SIG-M5 treated with dmso at 0.1 percent for 504 hours (cell line): ENCODE data around the gene SMKR1.
"Not testable (repeated sequence)": the region's sequence is repeated elsewhere in the genome, so short reads cannot be mapped to it uniquely, and the experiment has no call there.

Experiments used
- DNase-seq: peaks from one replicate; lab custom pipeline; 2025; ENCODE audit not compliant: unreplicated experiment; lab: John Stamatoyannopoulos, UW

Gene SMKR1

DNA sequence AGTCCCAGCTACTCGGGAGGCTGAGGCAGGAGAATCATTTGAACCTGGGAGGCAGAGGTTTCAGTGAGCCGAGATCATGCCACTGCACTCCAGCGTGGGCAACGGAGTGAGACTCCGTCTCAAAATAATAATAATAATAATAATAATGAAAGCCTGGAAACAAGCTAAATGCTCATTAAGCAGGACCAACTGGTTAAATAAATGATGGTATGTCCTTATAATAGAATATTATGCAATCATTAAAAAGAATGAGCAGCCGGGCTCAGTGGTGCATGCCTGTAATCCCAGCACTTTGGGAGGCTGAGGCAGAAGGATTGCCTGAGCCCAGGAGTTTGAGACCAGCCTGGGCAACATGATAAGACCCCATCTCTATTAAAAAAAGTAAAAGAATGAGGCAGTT is 21.0 kb upstream of the SMKR1 start:
- not testable (repeated sequence) for DNase-seq

DNA sequence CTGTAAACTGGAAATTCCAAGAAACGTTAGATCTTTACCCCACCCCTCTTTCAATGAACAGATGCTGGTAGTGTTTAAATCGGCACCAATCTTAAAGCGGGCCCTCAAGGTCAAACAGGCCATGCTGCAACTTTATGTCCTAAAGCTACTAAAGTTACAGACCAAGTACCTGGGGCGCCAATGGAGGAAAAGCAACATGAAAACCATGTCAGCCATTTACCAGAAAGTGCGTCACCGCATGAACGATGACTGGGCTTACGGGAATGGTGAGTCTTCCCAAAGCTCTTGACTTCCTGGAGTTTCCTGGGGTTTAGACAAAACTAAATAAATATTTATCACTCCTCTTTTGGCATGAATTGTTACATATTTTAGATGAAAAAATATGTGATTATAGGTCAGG is 19.6 kb upstream of the SMKR1 start:
- DNase-seq, result no peak

DNA sequence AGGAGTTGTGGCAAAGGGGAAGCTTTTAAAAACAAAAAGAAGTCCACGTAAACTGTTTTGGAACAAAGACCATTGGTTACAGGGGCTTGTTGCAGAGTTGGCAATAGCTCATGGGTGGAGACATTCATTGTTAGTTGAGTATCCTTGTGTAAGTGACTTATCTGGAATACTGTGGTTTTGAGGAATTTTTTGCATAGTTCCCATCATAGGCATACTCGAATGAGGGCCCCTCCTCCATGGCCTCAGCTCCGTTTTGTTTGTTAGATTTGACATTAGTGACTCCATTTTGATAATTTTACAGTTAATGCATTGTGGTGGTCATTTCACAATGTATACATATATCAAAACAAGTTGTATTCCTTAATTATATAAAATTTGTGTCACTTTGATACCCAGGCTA is 12.8 kb upstream of the SMKR1 start:
- DNase-seq, result no peak

DNA sequence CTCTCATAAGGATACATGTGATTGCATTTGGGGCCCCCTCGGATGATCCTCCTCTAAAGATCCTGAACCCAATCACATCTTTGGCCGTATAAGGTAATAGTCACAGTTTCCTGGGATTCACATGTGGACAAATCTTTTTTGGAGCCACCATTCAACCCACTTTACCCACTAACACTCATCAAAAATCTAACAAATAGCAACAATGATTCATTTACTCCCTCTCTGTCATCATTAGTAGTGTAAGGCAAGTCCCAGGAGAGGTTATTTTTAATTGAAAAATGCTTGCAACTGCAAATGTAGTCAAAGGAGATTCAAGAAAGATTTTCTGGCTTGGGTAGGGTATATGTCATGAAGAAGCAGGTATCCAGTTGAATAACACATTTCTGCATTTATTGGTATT is 9.9 kb upstream of the SMKR1 start:
- DNase-seq, result no peak

DNA sequence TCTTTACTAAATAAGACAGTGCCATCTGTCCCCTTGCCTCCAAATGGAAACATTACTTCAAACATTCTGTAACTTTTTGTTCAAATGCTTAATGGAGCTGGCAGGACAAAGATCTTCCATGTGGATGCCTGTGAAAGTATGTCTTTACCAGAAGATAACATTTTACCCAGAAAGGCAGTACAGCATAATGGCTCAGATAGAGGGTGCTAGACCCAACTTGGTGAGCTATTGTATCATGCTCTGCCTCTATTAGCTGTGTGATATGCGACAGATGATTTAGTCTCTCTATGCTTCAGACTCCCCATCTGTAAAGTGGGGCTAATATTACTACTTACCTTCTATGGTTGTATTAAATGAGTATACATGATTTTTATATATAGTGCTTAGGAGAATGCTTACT is 8.8 kb upstream of the SMKR1 start:
- no peak for DNase-seq

DNA sequence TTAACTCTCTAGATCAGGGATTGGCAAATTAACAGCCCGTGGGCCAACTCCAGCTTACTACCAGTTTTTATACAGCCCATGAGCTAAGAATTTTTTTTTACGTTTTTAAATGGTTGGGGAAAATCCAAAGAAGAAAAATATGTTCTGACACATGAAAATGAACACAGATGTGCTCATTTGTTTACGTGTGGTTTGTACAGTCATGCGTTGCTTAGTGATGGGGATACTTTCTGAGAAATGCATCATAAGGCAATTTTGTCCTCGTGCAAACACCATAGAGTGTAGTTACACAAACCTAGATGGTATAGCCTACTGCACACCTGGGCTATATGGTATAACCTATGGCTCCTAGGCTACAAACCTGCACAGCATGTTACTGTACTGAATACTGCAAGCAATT is 8.3 kb upstream of the SMKR1 start:
- DNase-seq, result no peak

DNA sequence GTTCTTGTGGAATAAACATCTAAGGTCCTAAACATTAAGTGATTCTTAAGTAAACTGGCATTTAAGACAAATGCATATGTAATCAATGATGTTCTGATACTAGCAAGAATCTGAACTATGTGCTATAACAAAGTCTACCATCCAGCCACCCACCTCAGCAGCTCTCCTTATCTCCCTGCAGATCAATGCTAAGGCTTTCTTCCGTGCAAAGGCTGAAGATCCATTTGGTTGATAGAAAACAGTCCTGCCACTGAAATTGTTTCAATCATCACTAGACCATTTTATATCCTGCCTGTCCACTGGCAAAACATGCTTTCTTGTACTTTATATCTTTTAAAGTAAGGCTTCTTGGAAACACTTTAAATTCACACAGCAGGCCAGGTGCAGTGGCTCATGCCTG is 6.3 kb upstream of the SMKR1 start:
- DNase-seq, result no peak

DNA sequence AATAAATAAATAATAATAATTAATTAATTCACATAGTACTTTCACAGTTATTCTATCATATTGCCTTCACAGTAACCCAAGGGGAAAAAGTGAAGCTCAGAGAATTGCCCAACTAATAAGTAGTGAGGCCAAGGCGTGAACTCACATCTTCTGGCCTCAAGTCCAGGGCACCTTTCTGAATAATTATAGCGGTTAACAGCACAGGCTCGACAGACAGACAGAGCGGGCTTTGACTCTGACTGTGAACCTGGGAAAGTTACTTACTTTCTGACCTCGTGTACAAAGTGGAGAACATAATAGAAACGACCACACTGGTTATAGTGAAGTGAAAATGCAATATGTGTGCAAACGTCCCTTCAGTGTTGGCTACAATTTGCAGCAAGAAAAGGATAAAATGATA is 5.7 kb upstream of the SMKR1 start:
- no peak for DNase-seq

DNA sequence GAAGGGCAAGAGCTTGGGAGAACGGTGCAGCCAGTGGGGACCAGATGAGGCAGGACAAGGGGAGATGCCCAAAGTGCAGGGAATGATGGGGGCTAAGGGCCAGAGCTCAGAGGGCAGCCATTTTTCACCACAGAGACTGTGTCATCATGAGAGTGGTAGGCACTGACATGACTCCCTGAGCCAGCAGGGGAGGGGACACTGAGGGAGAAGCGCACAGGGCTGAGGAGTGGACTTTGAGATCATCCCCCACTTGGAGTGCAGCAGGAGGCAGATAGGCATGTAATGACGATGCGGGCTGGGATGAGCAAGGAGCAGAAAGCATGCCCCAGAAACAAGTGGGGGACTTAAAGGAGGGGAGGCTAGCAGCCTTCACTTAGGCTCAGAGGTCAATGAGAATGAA is 5.2 kb upstream of the SMKR1 start:
- no peak for DNase-seq

DNA sequence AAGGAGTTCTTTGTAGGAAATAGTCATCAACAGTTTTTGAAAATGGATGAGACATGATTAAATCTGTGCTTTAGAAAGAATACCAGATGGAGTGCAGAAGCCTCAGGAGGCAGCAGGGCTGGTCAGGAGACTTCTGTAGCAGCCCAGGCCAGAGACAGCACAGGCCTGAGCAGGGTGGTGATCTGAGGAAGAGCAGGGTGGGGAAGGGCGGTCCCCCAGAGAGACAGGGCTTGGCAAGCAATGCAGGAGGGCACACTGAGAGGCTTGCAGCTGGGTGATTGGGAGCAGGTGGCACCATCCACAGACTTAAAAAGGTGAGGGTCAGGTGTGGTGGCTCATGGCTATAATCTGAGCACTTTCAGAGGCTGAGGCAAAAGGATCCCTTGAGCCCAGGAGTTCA is 4.3 kb upstream of the SMKR1 start:
- DNase-seq, result no peak

DNA sequence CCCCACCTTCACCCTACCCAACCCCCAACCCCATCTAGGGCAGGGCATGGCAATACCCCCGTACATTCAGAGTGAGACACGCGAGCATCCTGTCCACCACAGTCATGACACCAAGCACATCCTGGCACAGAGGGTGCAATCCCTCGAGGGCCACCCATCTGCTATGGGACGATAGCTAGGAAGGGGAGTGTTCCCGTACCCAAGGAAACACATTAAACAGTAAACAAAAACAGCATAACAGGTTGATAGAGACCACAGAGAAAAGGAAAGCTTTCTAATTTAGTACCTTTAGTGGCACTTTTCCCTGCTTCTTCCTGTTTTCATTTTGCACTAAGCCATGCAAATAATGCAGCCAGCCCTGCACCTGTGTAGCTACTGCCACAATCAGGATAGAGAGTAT is 2.3 kb upstream of the SMKR1 start:
- DNase-seq, result no peak

DNA sequence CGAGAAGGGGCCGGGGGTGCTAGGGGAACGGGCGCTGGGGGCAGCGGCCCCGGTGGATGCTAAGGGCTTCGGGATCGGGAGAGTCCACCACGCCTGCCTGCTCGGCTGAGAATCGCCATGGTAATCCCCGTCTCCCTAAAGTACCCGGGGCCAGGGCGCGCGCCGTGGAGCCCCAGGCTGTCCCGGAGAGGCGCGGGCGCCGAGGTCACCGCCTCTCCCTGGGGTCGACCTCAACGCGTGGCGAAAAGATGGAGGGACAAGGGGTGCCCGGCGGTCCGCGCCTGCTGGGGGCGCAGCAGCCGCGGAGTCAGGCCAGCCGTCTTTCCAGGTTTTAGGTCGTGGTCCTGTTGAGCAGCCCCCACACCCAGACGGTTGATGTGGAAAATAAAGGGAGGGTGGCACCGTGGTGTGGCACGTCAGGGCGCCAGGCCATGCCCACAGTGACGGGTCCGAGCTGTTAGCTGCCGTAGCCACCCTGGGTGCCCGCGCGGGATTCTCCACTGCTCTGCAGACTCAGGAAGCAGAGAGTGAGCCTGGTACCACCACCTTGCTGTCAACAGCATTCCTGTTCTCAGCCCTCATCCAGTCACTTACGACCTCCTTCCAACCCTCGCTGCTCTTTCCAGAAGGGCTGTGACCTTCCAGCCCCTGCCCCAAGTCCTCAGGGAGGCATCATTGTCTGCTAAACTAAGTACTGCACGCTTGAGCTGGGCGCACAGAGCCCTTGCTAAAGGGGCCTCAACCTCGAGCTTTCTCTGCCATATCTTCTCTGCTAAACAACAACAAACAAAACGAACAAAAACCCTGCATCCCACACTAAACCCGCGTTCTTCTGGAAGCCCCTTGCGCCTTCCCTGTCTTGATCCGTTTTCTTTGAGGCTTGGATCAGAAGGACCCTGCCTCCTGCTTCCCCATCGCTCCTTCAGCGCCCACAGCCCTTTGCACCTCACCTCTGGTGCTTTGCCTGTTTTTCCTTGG is 666 bp downstream of the SMKR1 start:
- DNase-seq, result no peak

DNA sequence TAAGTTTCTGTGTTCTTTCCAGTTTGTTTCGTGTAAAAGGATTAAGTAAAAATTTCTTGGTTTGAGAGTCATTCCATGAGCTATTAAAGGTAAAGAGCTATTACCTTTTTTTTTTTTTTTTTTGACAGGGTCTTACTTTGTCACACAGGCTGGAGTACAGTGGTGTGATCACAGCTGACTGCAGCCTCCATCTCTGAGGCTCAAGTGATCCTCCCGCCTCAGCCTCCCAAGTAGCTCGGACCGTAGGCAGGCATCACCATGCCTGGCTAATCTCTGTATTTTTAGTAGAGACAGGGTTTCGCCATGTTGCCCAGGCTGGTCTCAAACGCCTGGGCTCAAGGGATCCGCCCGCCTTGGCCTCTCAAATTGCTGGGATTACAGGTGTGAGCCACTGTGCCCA is 1.4 kb downstream of the SMKR1 start:
- DNase-seq, result no peak

DNA sequence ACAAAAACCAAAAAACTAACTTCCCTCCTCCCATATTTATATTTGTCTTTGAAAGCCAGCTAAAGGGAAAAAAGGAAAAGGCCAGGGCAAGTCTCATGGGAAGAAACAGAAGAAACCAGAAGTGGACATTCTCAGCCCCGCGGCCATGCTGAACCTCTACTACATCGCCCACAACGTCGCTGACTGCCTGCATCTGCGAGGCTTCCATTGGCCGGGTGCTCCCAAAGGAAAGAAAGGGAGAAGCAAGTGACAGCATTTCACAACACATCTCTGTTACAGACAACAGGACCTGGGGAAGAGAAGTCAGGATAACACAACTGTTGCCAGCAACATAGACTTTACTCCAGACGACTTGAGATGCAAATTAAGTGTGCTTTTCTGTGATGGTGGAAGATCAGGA is 9.9 kb downstream of the SMKR1 start:
- no peak for DNase-seq

DNA sequence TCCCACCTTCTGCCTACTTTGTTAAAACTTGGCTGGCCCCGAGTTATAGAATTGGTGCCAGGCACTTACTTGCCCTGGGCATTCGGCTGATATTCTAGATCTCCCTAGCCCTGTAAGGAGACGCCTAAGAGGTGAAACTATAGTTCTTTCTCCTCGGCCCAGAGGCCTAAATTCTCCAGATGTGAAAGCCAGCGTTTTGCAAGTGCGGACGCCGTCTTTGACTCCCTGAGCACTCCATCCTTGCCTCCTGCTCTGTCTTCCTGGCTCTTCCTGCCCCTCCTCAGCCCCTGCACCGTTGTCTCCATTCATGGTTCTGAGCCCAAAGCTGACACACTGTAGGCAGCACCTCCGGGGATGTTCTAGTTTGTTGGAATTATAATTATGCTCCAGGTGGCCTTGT is 11.2 kb downstream of the SMKR1 start:
- no peak for DNase-seq

DNA sequence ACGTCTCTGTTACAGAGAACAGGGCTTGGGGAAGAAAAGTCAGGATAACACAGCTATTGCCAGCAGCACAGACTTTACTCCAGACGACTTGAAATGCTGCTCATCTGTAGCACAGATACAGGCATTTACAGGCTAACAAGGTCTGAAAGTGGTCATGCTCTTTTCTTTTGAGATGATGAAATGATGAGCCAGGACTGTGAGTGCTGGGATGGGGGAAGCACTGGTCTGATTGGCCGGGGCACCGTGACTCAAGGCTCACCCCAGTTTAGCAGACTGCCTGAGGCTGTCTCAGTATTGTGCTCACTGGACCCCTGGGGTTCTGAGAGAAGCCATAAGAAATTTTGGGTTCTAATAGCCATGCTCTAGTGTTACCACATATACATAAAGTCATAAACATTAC is 12.4 kb downstream of the SMKR1 start:
- no peak for DNase-seq

DNA sequence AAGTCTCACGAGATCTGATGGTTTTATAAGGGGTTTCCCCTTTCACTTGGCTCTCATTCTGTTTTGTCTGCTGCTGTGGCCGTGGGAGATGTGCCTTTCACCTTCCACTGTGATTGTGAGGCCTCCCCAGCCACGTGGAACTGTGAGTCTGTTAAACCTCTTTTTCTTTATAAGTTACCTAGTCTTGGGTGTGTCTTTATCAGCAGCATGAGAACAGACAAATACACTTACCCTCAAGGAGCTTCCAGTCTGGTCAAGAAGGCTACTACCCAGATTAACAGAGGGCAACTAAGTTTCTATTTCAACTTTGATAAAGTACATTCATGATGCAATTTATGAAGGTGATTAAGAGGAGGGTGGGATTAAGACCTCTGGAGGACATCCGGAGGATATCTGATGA is 13.1 kb downstream of the SMKR1 start:
- no peak for DNase-seq

DNA sequence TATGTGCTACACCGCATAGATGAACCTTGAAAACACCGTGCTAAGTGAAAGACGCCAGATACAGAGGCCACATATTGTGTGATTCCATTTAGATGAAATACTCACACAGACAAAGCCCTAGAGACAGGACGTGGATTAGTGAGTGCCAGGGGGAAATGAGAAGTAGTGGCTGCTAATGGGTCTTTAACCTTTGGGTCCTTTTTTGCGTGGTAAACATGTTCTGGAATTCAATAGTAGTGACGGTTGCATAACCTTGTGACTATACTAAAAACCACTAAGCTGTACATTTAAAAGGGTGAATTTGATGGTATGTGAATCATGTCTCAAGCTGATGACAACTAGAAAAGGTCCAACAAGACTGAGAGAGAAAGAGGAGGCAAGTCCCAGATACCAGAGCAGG is 15.6 kb downstream of the SMKR1 start:
- DNase-seq, result no peak

DNA sequence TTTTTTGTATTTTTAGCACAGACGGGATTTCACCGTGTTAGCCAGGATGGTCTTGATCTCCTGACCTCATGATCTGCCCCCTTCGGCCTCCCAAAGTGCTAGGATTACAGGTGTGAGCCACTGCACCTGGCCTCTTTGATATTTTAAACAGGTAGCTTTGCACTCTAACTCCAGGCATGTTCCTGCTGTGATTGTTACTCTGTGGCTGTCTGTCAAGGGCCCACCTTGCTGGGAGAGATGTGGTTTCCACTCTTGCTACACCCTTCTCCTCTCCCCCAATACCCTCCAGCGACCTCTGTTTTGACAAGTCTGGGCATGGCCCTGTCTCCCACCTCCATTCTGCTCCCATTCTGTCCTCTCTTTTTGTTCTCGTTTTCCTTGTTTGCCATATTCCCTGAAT is 17.1 kb downstream of the SMKR1 start:
- no peak for DNase-seq

DNA sequence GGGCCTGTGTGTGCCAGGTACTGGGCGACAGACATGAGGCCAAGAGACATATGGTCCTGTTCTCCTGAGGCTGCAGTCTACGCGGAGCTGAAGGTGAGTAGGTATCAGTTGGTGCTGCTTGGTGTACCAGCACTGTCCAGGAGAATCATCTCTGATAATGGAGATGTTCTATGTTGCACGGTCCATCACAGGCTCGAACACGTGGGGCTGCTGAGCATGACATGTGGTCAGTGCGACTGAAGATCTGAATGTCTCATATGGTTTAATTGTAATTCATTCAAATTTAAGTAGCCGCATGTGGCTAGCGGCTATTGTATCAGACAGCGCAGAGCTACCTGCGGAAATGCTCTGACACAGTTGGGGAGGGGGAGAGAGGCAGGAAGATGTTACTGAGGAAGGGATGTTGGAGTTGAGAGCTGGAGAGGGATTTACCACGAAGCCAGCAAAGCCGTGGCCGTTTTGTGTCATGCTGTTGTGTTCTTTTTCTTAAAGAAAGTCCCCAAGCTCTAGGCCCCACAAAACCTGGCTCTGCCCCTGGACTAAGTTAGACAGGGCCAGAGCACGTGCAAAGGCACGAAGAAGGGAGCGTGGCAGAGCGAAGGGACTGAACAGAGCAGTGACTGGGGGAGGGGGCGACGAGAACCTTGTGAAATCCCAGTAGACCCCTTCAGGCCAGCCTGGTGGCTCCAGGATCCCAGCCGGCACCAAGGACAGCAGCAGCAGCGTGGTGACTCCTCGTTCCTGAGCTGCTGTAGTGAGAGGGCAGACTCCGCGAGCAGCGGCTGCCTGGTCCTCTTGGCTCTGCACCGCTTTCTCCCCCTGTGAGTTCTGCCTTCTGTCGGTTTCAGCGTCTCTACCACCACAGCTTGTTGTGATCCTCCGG is 20.0 kb downstream of the SMKR1 start:
- DNase-seq, result no peak

DNA sequence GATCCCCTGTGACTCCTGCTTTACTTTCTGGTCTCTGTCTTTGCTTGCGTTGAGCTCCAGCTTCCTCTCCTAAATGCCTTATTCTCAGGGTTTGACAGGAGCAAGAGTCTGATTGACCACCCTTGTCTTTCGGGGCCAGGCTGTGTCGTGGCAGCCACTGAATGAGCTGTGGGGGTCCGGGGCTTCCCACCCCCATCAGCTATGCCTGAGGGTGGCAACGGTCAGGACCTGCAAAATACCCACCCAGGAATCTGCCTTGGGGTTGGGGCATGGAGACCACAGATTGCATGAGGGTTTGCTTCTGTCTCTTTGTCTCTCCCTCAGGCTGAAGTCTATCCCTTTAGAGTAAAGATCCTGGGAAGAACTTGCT is 20.6 kb downstream of the SMKR1 start:
- no peak for DNase-seq

DNA sequence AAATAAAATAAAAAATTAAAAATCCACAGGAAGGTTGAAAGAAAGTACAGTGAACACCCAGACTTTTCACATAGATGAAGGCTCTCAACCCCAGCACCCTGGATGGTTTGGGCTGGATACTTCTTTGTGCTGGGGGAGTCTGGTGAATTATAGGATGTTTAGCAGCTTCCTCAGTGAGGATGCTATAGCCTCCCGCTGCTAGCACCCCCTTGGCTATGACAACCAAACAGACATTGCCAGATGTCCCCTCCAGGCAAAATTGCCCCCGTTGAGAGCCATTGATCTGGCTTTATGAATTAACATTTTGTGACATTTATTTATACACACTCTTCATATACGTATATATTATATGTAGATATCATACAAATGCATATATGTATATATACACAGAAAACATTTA is 21.6 kb downstream of the SMKR1 start:
- DNase-seq, result no peak
